ENCODE measurements around the gene OSCP1.

DNA sequence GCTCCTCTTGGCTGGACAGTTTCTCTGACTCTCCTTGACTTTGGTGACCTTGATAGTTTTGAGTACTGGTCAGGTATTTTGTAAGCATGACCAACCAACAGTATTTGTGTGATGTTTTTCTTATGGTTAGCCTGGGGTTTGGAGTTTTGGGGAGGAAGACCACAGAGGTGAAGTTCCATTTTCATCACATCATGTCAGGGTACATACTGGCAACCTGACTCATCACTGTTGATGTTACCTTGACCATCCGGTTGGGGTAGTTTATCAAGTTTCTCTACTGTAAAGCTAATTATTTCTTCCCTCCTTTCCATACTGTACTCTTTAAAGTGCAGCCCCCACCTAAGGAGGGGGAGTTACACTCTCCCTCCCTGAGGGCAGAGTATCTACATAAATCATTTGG lies 13.4 kb downstream of the OSCP1 start:
- TF ChIP-seq, protein P1, sequence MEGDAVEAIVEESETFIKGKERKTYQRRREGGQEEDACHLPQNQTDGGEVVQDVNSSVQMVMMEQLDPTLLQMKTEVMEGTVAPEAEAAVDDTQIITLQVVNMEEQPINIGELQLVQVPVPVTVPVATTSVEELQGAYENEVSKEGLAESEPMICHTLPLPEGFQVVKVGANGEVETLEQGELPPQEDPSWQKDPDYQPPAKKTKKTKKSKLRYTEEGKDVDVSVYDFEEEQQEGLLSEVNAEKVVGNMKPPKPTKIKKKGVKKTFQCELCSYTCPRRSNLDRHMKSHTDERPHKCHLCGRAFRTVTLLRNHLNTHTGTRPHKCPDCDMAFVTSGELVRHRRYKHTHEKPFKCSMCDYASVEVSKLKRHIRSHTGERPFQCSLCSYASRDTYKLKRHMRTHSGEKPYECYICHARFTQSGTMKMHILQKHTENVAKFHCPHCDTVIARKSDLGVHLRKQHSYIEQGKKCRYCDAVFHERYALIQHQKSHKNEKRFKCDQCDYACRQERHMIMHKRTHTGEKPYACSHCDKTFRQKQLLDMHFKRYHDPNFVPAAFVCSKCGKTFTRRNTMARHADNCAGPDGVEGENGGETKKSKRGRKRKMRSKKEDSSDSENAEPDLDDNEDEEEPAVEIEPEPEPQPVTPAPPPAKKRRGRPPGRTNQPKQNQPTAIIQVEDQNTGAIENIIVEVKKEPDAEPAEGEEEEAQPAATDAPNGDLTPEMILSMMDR (conservative IDR thresholded peaks at IDR 0.05; ENCODE audit: low read depth, low read length) = no peak
- TF ChIP-seq EZH2 (IDR thresholded peaks at IDR 0.05; ENCODE audit: borderline replicate concordance, low read depth, low read length, poor library complexity, severe bottlenecking) = no peak
